Mammary microvascular endothelial cell (primary cell): ENCODE results near the gene DDO. TPM values are rescaled to one million over a fixed set of nuclear protein-coding genes. Genes with fewer than 3 reads are reported as not detected.

Source experiments
- total RNA-seq: library from RNA; depleted of rRNA; stranded (reverse); fragments of >200 nt; gene quantifications from 2 replicates; pipeline ENCODE4 v1.2.3, GENCODE V29; 2015

The DDO gene
- 0.67 and 0.84 TPM in 2 replicates for total RNA-seq

GRCh38 chr6:110415086-110415916, at the start of gene DDO:
TSS of gene DDO (minus strand) at chr6:110415575. CDS start at chr6:110413462, 2,113 bp downstream.

GRCh38 chr6:110357664-110358552, 57.5 kb downstream of the DDO start, which contains the start of gene METTL24:
TSS of gene METTL24 (minus strand) at chr6:110358349. CDS start at chr6:110358272, 77 bp downstream.

Other genes with a start within 250 kb of the DDO start
- gene WASF1, start 235.9 kb downstream of the DDO start, total RNA-seq, result 5.6 and 7.0 TPM in 2 replicates
- 14.3 and 16.9 TPM in 2 replicates for gene CDC40, start 235.1 kb downstream of the DDO start, total RNA-seq
- not detected in 2 replicates for gene METTL24, start 57.2 kb downstream of the DDO start, total RNA-seq
- gene SLC22A16, start 61.0 kb upstream of the DDO start, total RNA-seq, result 1.6 TPM in 1 of 2 replicates, not detected in the other